GM23338 (cell line): ENCODE results near the gene PUS7. TPM values are rescaled to one million over a fixed set of nuclear protein-coding genes. Genes with fewer than 3 reads are reported as not detected.

ENCODE experiments used
- EZH2 ChIP-seq: fragments of 200-600 bp; sonication (generic); IDR thresholded peaks from one replicate; pipeline ENCODE4 v1.8.0; 2017; ENCODE audit warnings: antibody characterized with exemption, mild to moderate bottlenecking, low read depth; ENCODE audit not compliant: unreplicated experiment
- EZH2phosphoT487 ChIP-seq: fragments of 200-600 bp; sonication (generic); IDR thresholded peaks from one replicate; pipeline ENCODE4 v1.8.1; 2018; ENCODE audit warnings: antibody characterized with exemption; ENCODE audit not compliant: unreplicated experiment
- JUNB ChIP-seq: IDR thresholded peaks from one replicate; pipeline ENCODE4 v1.6.1; 2016; ENCODE audit warnings: antibody characterized with exemption; ENCODE audit not compliant: unreplicated experiment
- POLR2AphosphoS5 ChIP-seq: IDR thresholded peaks from 2 replicates; pipeline ENCODE4 v1.6.1; 2016; ENCODE audit warnings: antibody characterized with exemption, low read depth
- STAT1 ChIP-seq: IDR thresholded peaks from one replicate; pipeline ENCODE4 v1.6.1; 2016; ENCODE audit warnings: antibody characterized with exemption; ENCODE audit not compliant: unreplicated experiment
- polyA plus RNA-seq: library from polyadenylated mRNA; unstranded; fragments of >200 nt; fragmentation: Nextera tagmentation; extraction: Ambion mirVana; gene quantifications from 2 replicates; pipeline ENCODE4 v1.2.1, GENCODE V29; 2016
- total RNA-seq: library from RNA; depleted of rRNA; stranded (reverse); fragments of >200 nt; shearing (Covaris generic); gene quantifications from 2 replicates; pipeline ENCODE4 v1.2.3, GENCODE V29; 2014
- TF ChIP-seq, protein P1 (sequence below): IDR thresholded peaks from one replicate; pipeline ENCODE4 v1.6.1; 2018; ENCODE audit warnings: antibody characterized with exemption; ENCODE audit not compliant: unreplicated experiment
- TF ChIP-seq, protein P2 (sequence below): fragments of 250-450 bp; sonication (Bioruptor Pico); IDR thresholded peaks from 2 replicates; pipeline ENCODE4 v1.5.0; 2020; ENCODE audit warnings: mild to moderate bottlenecking, moderate library complexity

PUS7 gene
- total and polyA plus RNA-seq, 2 experiments from 2014 or later, result 34.8 to 62.2 TPM

DNA sequence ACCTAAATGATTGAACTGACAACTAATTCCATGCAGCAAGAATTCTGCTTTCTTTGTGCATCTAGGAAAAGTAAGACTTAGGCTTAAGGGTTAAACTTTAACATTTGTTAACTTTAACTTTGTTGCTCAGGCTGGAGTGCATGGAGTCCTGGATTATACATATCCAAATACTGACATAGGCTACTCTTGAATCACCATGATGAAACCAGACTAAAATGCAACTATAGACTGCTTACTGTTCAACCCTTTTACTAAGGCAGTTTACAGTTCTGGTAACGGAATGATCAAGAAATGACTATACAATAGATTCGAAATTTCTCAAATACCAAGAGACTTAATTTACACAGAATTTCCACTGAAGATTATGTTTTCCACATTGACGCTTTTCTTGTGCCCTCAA lies 52.0 kb downstream of the PUS7 start (continued):
- TF ChIP-seq, protein P1, sequence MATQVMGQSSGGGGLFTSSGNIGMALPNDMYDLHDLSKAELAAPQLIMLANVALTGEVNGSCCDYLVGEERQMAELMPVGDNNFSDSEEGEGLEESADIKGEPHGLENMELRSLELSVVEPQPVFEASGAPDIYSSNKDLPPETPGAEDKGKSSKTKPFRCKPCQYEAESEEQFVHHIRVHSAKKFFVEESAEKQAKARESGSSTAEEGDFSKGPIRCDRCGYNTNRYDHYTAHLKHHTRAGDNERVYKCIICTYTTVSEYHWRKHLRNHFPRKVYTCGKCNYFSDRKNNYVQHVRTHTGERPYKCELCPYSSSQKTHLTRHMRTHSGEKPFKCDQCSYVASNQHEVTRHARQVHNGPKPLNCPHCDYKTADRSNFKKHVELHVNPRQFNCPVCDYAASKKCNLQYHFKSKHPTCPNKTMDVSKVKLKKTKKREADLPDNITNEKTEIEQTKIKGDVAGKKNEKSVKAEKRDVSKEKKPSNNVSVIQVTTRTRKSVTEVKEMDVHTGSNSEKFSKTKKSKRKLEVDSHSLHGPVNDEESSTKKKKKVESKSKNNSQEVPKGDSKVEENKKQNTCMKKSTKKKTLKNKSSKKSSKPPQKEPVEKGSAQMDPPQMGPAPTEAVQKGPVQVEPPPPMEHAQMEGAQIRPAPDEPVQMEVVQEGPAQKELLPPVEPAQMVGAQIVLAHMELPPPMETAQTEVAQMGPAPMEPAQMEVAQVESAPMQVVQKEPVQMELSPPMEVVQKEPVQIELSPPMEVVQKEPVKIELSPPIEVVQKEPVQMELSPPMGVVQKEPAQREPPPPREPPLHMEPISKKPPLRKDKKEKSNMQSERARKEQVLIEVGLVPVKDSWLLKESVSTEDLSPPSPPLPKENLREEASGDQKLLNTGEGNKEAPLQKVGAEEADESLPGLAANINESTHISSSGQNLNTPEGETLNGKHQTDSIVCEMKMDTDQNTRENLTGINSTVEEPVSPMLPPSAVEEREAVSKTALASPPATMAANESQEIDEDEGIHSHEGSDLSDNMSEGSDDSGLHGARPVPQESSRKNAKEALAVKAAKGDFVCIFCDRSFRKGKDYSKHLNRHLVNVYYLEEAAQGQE, result no peak
- TF ChIP-seq EZH2phosphoT487, result no peak
- no peak for TF ChIP-seq EZH2
- TF ChIP-seq JUNB, result no peak
- TF ChIP-seq, protein P2, sequence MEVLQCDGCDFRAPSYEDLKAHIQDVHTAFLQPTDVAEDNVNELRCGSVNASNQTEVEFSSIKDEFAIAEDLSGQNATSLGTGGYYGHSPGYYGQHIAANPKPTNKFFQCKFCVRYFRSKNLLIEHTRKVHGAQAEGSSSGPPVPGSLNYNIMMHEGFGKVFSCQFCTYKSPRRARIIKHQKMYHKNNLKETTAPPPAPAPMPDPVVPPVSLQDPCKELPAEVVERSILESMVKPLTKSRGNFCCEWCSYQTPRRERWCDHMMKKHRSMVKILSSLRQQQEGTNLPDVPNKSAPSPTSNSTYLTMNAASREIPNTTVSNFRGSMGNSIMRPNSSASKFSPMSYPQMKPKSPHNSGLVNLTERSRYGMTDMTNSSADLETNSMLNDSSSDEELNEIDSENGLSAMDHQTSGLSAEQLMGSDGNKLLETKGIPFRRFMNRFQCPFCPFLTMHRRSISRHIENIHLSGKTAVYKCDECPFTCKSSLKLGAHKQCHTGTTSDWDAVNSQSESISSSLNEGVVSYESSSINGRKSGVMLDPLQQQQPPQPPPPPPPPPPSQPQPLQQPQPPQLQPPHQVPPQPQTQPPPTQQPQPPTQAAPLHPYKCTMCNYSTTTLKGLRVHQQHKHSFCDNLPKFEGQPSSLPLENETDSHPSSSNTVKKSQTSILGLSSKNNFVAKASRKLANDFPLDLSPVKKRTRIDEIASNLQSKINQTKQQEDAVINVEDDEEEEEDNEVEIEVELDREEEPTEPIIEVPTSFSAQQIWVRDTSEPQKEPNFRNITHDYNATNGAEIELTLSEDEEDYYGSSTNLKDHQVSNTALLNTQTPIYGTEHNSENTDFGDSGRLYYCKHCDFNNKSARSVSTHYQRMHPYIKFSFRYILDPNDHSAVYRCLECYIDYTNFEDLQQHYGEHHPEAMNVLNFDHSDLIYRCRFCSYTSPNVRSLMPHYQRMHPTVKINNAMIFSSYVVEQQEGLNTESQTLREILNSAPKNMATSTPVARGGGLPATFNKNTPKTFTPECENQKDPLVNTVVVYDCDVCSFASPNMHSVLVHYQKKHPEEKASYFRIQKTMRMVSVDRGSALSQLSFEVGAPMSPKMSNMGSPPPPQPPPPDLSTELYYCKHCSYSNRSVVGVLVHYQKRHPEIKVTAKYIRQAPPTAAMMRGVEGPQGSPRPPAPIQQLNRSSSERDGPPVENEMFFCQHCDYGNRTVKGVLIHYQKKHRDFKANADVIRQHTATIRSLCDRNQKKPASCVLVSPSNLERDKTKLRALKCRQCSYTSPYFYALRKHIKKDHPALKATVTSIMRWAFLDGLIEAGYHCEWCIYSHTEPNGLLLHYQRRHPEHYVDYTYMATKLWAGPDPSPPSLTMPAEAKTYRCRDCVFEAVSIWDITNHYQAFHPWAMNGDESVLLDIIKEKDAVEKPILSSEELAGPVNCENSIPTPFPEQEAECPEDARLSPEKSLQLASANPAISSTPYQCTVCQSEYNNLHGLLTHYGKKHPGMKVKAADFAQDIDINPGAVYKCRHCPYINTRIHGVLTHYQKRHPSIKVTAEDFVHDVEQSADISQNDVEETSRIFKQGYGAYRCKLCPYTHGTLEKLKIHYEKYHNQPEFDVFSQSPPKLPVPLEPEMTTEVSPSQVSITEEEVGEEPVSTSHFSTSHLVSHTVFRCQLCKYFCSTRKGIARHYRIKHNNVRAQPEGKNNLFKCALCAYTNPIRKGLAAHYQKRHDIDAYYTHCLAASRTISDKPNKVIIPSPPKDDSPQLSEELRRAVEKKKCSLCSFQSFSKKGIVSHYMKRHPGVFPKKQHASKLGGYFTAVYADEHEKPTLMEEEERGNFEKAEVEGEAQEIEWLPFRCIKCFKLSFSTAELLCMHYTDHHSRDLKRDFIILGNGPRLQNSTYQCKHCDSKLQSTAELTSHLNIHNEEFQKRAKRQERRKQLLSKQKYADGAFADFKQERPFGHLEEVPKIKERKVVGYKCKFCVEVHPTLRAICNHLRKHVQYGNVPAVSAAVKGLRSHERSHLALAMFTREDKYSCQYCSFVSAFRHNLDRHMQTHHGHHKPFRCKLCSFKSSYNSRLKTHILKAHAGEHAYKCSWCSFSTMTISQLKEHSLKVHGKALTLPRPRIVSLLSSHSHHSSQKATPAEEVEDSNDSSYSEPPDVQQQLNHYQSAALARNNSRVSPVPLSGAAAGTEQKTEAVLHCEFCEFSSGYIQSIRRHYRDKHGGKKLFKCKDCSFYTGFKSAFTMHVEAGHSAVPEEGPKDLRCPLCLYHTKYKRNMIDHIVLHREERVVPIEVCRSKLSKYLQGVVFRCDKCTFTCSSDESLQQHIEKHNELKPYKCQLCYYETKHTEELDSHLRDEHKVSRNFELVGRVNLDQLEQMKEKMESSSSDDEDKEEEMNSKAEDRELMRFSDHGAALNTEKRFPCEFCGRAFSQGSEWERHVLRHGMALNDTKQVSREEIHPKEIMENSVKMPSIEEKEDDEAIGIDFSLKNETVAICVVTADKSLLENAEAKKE (CRISPR knock-in tag), result no peak
- no peak for TF ChIP-seq STAT1
- TF ChIP-seq POLR2AphosphoS5, result no peak
